HG03469 (cell line): Measurements from ENCODE around the gene MALRD1.

Source experiments
- ATAC-seq: cut with Tn5 transposase; IDR thresholded peaks from one replicate; pipeline ENCODE4 v1.9.1; 2021; ENCODE audit warnings: mild to moderate bottlenecking, moderate library complexity, moderate number of reproducible peaks; ENCODE audit not compliant: unreplicated experiment

Gene MALRD1

DNA sequence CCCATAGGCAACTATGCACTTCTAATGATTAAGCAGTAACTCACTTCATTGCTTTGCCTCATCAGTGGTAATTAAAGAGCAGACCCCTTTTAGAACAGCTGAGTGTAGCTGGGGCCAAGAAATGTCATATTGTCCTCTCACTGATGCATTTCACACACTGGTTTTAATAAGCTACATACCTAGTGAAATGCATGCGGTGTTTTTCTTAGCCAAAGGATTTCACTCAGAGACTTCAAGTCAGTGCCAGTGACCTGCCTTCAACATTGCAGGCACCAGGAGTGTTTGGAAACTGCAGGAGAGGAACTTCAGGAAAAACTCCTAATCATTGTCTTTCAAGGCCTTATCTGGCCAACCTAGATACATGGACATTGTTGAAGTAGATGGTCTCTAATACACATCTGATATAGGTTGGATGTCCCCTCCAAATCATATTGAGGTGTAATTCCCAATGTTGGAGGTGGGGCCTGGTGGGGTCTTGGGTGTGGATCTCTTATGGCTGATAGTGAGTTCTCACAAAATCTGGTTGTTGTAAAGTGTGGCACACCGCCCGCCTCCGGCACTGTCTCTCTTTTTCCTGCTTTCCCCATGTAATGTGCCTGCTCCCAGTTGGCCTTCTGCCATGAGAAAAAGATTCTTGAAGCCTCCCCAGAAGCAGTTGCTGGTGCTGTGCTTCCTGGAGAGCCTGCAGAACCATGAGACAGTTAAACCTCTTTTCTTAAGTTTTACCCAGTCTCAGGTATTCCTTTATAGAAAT is 515.0 kb downstream of the MALRD1 start:
- no peak for ATAC-seq

DNA sequence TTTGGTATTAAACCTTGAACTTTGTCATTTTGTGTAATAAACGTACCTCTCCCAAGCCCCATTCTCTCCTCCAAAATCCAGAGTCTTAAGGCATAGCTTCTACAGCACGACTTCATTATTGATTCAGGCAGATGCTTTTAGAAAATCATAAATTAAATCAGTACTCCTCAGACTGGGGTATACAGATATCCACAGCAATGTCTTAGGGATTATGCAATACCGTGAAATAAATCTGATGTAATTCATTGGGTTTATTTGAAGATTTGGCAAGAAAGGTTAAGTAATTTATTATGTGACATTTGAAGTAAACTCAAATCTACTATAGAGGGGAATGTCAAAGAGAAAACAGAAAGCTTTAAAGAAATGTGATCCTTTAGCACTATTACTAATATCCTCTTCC is 521.5 kb downstream of the MALRD1 start:
- ATAC-seq, result no peak

DNA sequence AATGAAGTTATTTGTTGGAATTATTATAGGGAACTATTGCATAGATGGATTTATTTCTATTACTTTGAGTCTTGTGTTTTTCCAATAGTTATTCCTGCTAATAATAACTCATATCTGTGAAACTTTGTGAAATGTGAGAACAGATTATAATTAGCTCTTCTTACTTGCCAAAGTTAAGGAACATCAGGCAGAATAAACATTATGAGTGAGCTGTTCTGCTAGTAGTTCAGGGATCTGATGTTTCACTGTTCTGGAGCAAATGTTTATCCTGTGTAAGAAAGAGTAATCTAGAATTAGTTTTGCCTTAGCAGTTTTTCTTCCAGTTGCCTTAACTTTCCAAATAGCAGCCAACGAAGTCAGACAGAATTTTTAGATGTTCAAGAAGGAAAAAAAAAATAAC is 522.4 kb downstream of the MALRD1 start:
- ATAC-seq, result no peak

DNA sequence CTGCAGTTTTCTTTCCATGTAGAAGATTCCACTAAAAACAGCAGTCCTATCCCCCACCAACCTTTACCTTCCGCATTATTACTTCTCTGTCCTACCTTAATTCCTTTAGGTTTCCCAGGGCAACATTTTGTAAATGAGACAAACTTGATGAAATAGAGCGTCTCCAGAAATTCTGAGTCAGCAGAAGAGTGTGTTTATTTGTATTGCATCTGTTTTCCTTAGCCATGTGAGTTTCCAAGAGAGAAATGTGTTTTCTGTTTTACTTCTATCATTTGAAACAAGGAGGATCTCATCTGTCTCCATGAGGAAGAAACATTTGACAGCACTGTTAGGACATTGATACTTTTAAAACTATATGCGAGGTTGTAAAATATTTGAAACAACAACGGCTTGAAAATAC is 523.5 kb downstream of the MALRD1 start:
- no peak for ATAC-seq

DNA sequence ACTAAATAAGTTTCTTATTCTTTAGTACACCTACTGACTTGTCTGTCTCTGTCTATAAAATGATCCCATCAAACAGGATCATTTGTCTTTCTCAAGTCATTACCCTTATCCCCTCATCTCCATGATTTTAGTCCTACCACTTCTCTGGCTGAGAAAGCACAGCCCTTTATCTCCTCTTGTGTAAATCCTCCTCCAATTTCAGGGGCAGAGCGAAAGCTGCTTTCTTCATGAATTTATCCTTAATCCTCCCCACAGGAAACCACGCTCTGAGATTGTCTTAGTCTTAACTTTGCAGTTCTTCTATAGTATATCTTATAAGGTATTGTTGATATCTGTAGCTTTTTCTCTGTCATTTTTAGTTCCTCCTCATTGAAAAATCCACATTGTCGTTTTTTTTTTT is 528.0 kb downstream of the MALRD1 start:
- ATAC-seq, result no peak

DNA sequence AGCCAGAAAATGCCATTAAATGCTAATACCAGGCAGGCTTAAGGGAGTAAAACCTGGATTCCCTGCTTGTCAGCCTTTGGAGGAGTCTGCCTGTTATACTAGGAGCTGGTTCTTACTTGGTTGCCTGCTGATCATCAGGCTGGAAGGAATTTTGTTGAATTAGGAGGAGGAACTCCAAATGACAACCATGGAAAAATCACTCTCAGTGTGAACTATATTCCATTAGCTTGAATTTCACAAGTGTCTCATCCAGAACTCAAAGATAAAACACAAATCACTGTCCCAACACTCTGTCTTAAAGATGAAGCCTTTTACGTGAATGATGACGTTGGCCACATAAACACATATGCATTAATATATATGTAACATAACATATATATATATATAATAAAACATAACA is 528.8 kb downstream of the MALRD1 start:
- no peak for ATAC-seq

DNA sequence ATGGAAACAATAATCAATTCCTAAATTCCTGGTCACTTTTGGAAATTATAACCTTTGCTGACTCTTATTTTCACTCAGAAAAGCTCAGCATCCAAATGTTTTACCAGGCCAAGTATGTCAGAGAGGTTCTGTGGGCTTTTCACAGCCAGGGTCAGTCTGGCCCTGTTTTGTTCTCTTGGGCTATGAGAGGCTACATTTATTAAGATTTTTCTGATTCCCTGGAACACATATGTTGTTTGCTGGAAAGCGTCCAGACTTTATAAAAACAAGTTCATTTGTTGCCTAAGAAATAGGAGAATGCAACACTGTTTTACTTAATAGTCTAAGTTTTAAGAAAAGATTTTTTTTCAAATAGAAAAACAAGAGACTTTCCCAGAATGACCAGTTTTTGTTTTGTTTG is 529.2 kb downstream of the MALRD1 start:
- ATAC-seq, result no peak

DNA sequence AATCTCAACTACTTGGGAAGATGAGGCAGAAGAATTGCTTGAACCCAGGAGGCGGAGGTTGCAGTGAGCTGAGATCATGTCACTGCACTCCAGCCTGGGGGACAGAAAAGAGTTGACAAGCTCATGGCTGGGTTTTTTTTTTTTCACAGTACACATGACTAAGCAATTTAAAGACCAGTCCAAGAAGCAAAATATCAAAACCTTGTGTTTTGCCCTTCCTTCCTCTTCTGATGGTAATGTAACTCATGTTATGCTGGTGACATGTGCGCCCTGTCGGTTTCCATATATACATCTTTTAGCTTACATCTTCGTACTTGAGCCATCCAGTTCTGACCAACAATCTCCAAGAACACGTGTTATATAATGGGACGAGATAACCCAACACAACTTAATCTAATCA is 530.0 kb downstream of the MALRD1 start:
- no peak for ATAC-seq

DNA sequence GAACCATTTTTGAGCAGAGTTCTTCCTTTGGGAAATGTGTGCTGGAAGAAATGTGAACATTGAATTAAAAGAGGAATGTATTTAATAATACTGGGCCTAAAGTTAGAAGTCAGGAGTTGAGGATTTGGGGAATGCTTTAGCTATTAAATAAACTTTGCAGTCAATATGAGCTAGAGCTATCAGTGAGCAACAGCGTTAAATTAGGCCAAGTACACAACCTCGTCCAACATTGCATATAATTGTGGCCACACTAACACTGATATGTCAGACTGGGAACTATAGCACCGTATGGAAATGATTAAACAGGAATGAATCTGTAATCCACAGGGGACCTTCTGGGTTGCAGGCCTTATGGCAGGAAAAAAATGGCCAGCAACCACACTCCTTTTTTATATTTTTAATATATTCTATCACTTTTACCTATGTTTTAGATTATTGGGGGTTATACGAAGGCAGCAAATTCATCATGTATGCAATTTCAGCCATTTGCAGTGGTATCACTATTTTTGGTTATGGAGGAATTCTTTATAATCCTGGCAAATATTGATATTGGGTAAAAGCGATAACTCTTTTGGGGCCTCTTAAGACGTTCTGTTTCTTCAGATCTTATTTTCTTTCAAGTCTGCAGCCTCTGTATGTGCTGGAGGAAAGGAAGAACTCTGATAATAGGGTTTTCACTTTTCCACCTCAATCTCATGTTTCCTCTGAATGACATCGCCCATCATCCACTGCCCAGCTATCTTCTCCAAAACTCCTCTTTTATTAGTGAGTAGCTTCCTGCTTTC is 531.4 kb downstream of the MALRD1 start:
- no peak for ATAC-seq

DNA sequence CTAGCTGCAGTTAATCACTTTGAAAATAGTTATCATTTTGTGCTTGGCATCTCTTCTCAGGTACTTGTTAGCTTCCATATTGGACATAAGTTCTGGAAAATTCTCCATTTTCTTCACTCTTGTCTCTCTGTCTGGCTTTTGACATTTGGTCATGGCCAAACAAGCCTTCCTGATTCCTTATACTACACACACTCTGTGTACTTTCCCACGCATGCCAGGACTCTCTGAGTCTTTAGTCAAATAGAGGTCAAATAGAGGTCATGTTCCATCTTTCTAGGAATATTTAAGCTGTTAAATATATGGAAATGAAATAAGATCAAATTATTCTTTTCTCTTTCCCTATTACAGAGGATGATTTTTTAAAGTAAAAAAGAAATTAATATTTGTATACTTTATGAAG is 532.1 kb downstream of the MALRD1 start:
- no peak for ATAC-seq

DNA sequence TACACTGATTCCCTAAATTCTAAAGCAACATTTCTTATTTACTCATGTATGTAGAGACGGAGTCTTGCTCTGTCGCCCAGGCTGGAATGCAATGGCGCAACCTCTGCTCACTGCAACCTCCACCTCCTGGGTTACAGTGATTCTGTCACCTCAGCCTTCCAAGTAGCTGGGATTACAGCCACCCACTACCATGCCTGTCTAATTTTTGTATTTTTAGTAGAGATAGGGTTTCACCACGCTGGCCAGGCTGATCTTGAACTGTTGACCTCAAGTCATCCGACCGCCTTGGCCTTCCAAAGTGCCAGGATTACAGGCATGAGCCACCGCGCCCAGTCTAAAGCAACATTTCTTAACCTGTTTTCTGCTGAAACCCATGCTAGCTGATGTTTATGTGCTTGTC is 540.0 kb downstream of the MALRD1 start:
- no peak for ATAC-seq

DNA sequence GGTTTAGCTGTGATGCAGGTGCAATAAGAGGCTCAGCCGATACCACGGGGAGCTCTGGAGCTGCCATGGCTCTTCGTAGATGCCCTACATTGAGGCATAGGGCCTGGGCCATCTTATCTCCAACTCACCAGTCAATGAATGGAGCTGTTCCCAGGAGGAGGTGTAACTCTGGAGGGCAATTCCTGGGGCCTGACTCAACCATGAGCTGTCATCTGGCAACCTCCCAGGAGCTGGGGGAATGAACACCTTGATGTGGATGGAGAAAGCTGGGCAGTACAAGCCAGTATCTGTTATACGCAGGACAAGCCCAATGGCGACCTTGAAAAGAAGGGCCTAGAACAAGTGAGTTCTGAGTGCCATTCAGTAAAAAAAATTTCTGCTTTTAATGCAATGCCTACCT is 543.7 kb downstream of the MALRD1 start:
- ATAC-seq, result no peak

DNA sequence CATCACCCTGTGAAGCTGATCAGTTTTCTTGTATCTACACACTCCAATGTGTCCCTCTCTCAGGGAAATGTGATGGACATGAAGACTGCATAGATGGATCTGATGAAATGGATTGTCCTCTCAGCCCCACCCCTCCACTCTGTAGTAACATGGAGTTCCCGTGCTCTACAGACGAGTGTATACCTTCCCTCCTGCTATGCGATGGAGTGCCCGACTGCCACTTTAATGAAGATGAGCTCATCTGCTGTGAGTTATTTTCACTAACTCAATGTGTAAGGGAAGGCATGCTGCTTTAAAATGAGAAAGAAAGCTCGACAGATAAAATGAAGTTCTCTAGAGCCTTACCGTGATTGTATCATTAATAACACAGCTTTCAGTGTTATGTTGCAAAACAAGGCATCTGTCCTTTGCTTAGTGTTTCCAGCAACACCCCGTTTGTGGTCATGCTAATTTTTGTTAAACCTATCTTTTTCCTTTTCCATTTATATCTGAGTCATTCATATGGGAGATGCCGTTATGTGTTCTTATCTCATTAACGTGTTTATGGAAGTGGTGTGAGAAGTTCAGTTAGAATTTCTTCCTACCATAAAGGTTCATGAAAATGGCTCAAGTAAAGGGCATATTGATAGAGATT is 546.7 kb downstream of the MALRD1 start:
- ATAC-seq, result no peak

DNA sequence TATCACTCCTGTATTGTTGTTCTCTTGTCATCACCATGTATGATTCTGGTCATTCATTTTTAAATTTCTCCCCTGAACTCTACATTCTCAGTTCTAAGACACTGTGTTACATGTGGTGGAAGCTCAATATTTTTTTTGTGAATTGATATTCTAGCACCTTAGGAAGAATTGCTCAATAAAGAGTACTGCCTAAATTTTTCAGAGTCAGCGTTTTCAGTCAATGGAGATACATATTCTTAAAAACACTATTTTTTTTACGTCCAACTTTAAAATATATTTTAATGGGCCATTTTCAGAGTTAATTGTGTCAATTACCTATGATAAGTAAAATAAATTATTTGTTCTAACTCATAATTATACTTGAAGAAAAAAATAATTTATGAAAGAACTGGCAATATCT is 557.2 kb downstream of the MALRD1 start:
- no peak for ATAC-seq

DNA sequence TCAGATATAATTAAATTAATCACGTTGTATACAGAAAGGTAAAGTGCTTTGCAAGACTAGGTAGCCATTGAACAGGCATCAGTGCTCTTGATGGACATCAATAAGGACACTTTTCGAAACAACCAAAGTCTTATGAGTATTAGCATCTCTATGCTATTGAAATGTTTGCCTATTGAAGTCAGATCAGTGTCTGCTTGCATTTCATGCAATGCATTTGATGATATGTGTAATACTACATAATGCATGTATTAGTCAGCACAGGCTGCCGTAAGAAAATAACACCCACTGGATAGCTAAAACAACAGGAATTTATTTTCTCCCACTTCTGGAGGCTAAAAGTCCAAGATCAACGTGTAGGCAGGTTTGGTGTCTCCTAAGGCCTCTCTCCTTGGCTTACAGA is 558.4 kb downstream of the MALRD1 start:
- no peak for ATAC-seq

DNA sequence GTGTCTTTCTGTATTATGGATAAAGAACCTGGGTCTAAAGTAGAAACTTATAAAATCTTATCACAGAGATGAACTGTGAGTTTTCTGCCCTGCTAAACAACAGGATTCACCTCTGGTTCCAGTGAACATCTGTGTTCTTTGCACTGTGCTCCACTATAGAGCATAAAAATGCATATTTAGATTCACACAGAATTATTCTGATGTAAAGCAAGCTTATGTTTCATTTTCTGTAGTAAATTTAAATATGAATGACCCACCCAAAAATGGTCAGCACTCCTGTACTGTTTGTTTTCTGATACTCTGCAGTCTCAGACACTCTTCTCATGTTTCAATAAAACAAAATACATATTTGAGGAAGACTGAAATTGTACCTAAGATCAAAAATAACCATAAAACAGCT is 563.2 kb downstream of the MALRD1 start:
- ATAC-seq, result no peak

DNA sequence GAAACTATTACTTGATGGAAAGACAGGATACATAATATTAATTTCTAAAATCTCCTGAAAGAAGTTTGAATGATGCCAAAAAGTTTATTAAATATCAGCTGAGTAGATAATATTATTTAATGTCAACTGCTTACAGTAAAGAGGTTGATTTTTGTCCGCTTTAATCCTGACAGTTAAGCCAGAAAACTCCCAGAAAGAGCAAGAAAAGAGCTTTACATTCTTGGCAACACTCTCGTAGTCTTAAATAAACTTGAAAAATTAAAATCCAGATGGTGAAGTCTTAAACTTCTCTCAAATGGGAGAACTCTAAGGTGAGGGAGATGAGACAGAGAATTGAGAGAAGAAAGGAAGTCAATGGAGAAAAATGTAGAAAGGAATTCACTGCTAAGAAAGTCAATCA is 568.4 kb downstream of the MALRD1 start:
- no peak for ATAC-seq

DNA sequence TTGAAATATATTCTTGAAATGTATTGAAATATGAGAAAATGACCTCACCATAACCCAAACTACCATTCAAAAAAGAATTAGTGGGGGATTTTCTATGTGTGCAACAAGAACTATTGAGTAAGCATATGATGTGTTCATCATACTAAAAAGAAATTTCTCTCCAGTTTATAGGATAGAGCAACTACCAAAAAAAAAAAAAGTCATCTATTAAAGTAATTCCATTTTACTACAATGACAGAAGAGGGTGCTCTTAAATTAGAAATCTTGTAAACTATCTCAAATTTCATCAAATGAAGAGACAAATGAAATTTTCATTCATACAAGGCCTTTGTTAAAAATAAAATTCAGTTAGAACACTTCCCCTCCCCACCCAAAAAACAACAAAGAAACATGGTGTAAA is 572.2 kb downstream of the MALRD1 start:
- no peak for ATAC-seq

DNA sequence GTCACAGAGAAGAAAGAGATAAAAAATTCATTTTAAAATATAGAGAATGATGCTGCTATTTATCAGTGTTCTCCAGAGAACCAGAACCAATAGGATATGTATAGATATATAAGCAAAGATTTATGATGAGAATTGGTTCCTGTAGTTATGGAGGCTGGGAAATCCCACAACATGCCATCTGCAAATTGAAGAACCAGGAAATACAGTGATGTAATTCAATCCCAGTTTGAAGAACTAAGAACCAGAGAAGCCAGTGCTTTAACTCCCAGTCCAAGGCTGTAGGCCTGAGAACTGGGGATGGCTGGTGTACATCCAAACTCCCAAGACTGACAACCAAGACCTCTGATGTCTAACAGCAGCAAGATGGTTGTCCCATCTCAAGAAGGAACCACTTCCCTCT is 574.7 kb downstream of the MALRD1 start:
- ATAC-seq, result no peak

DNA sequence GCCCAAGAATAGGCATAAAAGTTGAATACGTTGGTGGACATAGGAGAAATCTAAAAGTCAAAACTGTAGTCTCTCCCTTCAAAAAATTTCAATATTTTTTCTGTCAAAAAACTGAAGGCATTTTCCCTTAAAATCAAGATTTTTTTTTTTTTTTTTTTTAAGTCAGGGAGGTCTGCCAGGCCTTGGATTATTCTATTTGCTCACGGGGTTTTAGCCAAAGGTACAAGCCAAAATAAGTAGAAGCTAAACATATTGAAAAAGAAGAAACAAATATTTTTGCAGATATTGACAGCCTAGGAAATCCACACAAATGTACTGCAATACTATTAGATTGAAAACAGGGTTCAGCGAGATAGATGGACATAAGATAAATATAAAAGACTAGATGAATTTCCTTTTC is 577.6 kb downstream of the MALRD1 start:
- ATAC-seq, result no peak

DNA sequence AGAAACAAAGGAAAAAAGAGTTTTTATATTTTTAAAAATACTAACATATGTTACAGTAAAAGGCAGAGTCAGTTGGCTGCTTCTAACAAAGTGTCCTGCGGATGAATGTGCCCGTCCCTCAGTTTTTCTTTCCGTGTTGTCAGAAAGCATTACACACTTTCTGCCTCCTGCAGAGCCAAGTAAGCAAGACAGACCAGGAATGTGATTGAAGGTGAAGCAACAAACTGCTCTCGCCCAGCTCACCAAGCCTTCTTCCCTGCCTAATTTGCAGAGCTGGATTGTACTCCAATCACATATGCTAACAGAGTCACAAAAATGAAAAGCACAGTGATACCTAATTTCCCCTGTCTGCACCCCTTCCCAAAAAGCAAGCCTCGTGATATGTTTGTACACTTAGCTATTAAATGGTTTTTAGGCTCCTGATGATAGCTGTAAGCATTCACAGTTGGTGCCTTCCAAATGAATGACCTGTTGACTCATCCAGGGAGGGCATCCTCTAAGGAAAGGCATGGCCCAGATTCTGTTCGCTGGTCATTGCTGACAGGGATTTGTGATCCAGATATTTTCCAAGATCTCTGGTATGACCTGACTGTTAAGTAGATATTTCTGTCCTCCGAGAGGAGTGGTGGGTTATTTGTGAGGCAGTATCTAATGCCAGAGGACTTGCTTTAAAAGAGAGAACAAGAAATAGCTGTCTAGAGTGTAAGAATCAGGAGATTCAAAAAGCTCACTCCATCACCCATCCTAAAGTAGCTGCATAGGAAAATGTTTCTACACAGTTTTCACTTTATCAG is 580.4 kb downstream of the MALRD1 start:
- ATAC-seq, result no peak
